GM19025 (cell line): Measurements from ENCODE around the gene SMAD2.
"Not testable (repeated sequence)": the region's sequence is repeated elsewhere in the genome, so short reads cannot be mapped to it uniquely, and the experiment has no call there.

Experiments
- ATAC-seq: cut with Tn5 transposase; IDR thresholded peaks from one replicate; pipeline ENCODE4 v1.9.1; 2021; ENCODE audit warnings: mild to moderate bottlenecking, low read depth, moderate library complexity; ENCODE audit not compliant: unreplicated experiment

The SMAD2 gene

GRCh38 chr18:47858607-47859006 is 71.9 kb downstream of the SMAD2 start:
- ATAC-seq = no peak

DNA sequence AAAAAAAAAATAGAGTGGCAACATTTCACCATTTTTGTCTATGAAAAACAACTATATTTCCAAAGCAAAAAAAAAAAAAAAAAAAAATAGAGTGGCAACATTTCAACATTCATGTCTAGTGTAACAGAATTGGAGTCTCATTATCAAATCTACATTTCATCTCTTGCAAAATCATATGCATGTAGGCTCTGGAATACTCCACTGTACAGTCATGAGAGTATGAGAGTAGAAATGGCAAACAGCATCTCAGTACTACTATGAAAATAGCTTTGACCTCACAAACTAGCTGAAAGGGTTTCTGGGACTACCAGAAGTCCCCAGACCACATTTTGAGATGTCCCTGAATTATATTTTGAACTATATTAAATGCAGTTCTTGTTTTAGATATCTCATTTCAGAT is 82.8 kb downstream of the SMAD2 start:
- ATAC-seq = no peak

DNA sequence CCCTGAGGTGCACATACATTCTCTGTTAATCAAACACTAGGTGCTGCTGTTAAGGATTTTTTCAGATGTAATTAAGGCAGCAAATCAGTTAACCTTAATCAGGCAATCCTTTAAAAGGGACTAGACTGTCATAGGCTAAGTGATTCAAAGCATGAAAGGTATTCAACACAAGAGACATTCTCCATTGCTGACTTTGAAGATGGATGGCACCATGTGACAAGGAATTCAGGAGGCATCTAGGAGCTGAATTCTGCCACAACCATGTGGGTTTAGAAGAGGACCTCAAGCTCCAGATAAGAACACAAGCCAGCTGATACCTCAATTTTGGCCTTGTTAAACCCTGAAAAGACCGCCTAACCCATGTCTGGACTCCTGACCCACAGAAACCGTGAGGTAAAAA is 84.0 kb downstream of the SMAD2 start:
- ATAC-seq = no peak

DNA sequence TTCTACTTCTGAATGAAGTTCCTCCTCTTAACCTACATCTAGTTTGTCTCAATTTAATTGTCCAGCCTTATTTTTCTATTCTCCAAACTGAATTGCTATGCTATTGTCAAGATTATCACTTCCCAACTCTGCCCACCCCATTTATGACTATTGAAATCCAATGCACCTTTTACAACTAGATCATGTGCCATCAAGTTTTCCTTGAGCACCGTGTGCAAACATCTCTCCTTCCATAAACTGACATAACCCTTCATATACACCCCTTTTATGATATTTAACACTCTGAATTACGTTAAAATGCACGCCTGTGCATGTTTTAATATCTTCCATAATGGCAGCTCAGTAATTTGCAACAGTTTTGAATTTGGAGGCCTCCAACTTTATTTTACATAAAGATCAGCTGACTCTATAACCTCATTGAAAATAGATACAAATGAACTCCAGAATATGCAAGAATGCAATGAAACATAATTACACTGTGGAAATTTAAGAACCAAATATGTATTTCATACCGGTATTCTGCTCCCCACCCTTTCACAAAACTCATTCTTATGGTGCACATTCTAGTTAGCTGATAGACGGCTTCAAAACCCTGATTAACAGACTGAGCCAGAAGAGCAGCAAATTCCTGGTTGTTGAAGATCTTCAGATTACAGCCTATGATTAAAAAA is 85.5 kb downstream of the SMAD2 start:
- no peak for ATAC-seq

DNA sequence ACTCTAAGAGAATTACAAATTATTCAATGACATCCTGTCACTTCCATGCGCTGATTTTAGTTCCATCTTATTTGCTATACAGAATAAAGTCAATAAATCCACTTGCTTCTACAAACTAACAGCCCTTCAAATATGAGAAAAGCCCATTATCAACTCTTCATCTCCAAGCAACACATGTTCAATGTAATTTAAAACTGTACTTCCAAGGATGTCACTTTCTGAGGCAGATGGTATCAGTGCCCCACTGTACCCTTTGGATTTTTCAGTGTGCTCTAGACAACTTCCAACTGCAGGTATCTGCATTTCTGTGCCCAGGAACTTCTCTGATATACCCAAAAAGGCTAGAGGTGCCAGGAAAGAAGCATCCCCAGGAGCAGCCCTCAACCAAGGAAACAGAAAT is 87.6 kb downstream of the SMAD2 start:
- no peak for ATAC-seq

- no peak for ATAC-seq
These were observed 92.1 kb downstream of the SMAD2 start for GRCh38 chr18:47838396-47838795.

DNA sequence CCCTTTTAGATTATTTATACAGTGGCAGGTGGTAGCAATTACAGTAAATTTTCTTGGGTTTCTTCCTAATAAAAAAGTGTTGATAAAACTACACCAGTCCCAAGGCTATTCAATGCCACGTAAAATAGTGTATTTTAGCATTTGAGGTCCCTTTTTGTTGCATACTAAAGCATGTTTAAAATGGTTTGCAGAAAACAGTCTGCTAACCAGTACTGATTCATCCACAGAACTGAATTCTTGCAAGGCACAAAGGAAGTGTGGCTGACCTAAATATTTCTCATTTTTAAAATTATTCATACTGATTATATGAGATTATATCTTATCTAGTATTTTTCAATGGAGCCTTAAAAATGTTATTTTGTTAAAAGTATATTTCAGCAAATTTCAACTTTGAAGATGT is 98.1 kb downstream of the SMAD2 start:
- ATAC-seq = no peak

DNA sequence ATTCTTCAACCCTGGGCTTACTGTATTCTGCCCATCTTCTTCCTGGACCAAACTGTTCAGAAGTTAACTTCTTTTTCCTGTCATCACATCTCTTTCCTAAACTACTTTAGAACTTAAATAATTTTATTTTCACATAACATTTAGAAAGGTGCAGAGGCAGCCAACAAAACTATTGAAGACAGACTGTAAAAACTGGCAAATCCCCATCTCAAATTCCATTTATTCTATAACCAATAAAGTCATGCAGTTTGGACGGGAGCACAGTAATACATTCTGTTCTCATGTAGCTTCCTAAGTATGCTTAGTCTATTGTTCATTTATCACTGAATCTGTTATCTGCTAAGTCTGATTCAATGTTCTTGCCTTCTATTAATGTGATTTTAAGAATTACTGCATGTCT is 99.1 kb downstream of the SMAD2 start:
- ATAC-seq = no peak

GRCh38 chr18:47830772-47831171 is 99.7 kb downstream of the SMAD2 start:
- ATAC-seq = no peak

- no peak for ATAC-seq
These were observed 100.6 kb downstream of the SMAD2 start for GRCh38 chr18:47829831-47830230.

DNA sequence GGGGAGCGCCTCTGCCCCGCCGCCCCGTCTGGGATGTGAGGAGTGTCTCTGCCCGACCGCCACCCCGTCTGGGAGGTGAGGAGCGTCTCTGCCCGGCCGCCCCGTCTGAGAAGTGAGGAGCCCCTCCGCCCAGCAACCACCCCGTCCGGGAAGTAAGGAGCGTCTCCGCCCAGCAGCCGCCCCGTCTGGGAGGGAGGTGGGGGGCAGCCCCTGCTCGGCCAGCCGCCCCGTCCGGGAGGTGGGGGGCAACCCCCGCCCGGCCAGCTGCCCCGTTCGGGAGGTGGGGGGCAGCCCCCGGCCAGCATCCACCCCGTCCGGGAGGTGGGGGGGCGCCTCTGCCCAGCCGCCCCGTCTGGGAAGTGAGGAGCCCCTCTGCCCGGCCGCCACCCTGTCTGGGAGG is 102.4 kb downstream of the SMAD2 start:
- not testable (repeated sequence) for ATAC-seq

DNA sequence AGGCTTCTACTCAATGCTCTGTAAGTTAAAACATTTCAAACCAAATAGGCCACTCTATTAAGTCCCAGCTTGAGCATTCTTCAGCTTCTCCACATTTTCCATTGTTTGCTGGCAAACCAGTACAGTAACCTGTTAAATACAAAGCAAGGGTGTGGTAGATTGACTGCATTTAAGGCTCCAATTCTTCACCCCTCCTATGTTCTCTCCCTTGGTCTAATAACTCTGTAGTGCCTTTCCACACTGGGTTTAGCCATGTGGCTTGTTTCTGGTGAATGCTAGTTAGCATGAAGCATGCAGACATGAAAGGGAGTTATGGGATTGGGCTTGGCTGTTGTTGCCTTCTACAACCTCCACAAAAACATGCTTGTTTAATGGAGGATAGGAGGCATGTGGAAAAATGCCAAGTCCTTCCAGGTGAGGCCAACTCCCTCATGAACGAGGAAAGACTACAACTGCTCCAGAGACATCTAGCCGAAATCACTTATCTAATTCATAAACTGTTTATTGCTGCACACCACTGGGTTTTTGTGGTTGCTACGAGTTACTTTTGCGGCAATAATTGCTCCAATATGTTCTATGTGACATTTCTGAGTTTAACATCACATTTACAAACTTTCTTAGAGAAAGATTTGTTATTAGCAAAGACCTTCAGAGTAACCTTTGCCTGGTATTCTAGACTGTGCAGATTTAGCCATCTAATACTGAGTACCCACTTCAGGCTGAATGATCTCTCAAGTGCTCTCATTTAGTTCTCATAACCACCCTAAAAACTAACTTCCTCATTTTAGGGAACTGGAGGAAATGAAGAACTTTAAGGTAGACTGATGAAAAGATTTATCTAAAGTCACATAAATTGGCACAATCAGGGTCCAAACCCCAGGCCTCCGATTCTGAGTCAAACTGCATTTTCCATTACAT is 104.0 kb downstream of the SMAD2 start:
- ATAC-seq = no peak

DNA sequence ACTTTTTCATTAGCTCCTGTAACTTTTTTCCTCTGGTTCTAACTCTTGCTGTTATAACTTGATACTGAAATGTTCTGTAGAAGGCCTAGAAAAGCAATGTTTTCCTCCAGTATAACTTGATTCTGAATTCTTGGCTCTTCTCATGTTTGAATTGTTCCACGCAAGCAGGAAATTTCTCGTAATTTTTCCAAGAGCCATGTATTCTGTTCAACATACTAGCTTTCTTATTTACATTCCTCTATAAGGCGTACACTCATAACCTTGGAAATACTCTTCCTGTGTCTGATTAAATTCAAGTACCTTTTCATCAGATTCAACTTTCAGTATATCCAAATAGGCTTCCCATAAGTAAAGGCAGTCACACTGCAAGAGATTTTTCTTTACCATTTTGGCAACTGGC is 109.1 kb downstream of the SMAD2 start:
- no peak for ATAC-seq

- no peak for ATAC-seq
These were observed 112.7 kb downstream of the SMAD2 start for GRCh38 chr18:47817795-47818077.

DNA sequence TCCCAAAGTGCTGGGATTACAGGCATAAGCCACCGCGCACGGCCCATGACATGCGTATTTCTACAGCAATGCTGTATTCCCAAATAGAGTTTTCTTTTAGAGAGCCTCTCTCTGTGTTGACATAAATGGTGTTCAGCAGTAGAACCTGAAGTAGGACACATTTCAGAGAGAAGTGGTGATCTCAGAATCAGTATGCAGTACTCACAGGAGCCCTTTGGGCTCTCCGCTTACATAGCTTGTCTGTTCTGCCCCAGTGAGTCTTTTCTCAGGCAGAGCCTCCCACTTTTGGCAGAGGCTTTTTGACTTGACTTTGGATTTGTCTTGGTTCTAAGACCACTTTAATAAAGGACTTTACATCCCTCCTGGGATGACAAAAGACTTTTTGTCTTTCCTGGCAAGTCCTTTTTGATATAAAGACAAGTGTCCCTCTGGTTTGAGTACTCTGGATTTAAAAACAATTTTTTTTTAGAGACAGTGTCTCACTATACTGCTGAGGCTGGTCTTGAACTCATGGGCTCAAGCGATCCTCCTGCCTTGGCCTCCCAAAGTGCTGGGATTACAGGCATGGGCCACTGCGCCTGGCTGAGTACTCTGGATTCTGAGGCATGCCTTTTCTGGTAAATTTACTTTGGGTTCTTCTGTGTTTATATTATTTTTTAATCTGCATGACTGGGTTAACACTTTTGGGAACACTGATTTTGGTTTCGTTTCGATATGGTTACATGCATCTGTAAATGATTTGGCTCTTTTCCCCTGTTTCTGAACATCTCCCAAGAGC is 113.3 kb downstream of the SMAD2 start:
- no peak for ATAC-seq

DNA sequence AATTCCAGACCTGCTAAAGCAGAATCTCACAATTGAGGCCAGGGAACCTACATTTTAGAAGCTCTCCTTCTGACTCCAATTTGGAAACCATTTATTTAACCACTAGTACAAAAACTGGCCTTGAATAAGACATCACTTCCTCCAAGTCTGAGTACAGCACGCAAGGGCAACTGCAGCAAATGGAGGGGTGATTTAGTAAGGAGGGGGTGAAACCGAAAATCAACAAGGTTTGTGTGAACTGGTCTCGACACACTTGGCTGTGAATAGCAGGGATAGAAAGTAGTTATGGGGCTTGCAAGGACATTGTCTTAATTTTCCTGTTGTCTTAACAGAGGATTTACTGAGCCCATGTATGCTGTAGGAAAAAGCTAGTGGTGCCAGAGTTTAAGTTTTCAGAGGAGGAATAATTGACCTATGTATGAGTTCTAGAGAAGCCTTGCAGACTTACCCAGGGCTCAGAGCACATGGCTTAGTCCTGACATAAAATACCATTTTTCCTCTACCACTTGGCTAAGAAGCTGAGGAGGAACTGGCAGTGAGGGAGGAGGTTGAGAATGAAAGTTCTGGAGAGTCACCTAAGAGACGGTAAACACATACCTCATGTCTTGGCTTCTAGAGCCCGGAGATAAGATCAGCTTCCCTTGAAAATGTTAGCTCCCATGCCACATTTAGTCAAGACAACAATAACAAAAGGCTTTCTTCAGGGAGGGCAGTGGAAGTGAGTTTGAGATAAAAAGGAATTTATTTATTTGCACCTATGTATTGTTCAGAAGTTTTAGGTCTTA is 114.8 kb downstream of the SMAD2 start:
- ATAC-seq = no peak

DNA sequence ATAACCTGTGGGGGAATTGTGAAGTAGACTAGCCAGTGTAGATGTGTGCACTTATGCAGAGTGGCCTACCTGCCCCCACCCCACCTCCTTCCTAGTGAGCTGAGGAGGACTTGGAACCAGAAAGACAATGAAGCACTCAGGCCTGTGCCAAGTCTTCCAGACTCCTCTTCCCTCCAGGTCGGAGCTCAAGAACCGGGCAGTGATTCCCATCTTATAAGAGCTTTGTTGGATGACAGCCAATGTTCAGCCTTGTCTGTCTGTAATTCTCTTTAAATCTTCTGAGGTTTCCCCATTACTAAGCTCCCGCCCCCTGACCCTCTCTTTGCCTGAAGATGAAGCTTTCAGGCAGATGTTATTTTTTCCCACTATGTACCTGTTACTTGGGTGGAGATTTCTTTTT is 121.0 kb downstream of the SMAD2 start:
- no peak for ATAC-seq

- ATAC-seq = no peak
These were observed 127.7 kb downstream of the SMAD2 start for GRCh38 chr18:47802802-47803201.

DNA sequence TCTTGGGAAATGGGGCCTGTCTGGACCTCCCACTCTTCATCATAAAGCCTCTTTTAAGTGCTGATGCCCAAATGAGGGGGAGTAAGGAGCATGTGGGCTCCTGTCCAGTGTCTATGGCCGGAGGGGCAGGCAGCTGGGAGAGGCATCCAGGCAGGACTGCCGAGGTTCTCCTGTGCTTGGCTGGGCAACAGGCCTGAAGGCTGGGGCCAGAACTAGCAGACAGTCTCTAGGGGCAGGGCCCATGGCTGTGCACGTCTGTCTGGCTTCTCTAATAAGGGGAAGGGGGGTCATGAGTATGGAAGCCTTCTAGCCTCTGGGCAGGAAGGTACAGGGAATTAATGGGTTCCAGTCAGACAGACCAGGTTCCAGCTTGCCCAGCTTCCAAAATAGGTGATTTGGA is 128.6 kb downstream of the SMAD2 start:
- ATAC-seq = no peak

- ATAC-seq = no peak
These were observed 129.7 kb downstream of the SMAD2 start for GRCh38 chr18:47800756-47801155.

- no peak for ATAC-seq
These were observed 130.2 kb downstream of the SMAD2 start for GRCh38 chr18:47800248-47800647.
